ENCODE measurements around the gene TEP1. TPM values are rescaled to one million over a fixed set of nuclear protein-coding genes. Genes with fewer than 3 reads are reported as not detected.
"Not testable (repeated sequence)": the region's sequence is repeated elsewhere in the genome, so short reads cannot be mapped to it uniquely, and the experiment has no call there.

The TEP1 gene
- polyA plus RNA-seq, 1 donor from 2014 or later = 5.2 TPM

- Histone ChIP-seq H3K9ac (ENCODE audit: low read length) (peak within 1 kb of the TSS; percentile 87), H3K79me2 (replicated peaks; ENCODE audit: insufficient read depth, low read length) (peaks cover 8% of the 10 kb centered on the region), H3K4me3 (ENCODE audit: low read length) (peak within 1 kb of the TSS; percentile 75), H3K27me3 (ENCODE audit: insufficient read depth, low read depth, low read length) (no peaks in the 10 kb centered on the region), H2AFZ (ENCODE audit: low read depth, low read length) (peak within 1 kb of the TSS; percentile 61), H3K4me2 (ENCODE audit: low read length) (peak within 1 kb of the TSS; percentile 89), H3K9me3 (ENCODE audit: low read length) (no peaks in the 10 kb centered on the region), H3K27ac (ENCODE audit: low read length) (peak within 1 kb of the TSS; percentile 87), H3K36me3 (ENCODE audit: insufficient read depth, low read length) (no peaks in the 10 kb centered on the region), H3K9me2 (ENCODE audit: insufficient read depth, low read length) (no peaks in the 10 kb centered on the region), H4K20me1 (ENCODE audit: insufficient read depth) (no peaks in the 10 kb centered on the region), H3F3A (ENCODE audit: insufficient read depth, low read length, poor library complexity, severe bottlenecking) (no peaks in the 10 kb centered on the region)
- TF ChIP-seq EP300 (conservative IDR thresholded peaks at IDR 0.05; ENCODE audit: poor library complexity, severe bottlenecking) (peak; percentile 83), POLR2AphosphoS5 (IDR thresholded peaks at IDR 0.05) (peak; percentile 99), MXI1 (conservative IDR thresholded peaks at IDR 0.05; ENCODE audit: poor library complexity, severe bottlenecking) (peak; percentile 68), SMC3 (conservative IDR thresholded peaks at IDR 0.05; ENCODE audit: poor library complexity) (no peak), REST (IDR thresholded peaks at IDR 0.05; ENCODE audit: borderline replicate concordance) (peak; percentile 71), RAD21 (conservative IDR thresholded peaks at IDR 0.05) (no peak), TAF1 (IDR thresholded peaks at IDR 0.05; ENCODE audit: low read depth) (peak; percentile 90), EZH2 (IDR thresholded peaks at IDR 0.05; ENCODE audit: borderline replicate concordance, insufficient read depth, low read length, poor library complexity, severe bottlenecking) (no peak), CTCF (IDR thresholded peaks at IDR 0.05; ENCODE audit: poor library complexity, severe bottlenecking) (peak; percentile 32)
Measured at GRCh38 chr14:20343092-20343861, 70.0 kb downstream of the TEP1 start, which contains the start of gene PARP2. PARP2 (plus strand) TSS chr14:20343635; CDS start chr14:20343642, 7 bp downstream.

- H3F3A ChIP-seq (ENCODE audit: insufficient read depth, low read length, poor library complexity, severe bottlenecking) = no peaks in the 10 kb centered on the region
- no peak overlapping the region for H2AFZ ChIP-seq (ENCODE audit: low read depth, low read length)
- no peaks in the 10 kb centered on the region for H3K9me3 ChIP-seq (ENCODE audit: low read length)
- TF ChIP-seq MXI1 (conservative IDR thresholded peaks at IDR 0.05; ENCODE audit: poor library complexity, severe bottlenecking) = no peak
- no peak for TF ChIP-seq EP300 (conservative IDR thresholded peaks at IDR 0.05; ENCODE audit: poor library complexity, severe bottlenecking)
- TF ChIP-seq CTCF (IDR thresholded peaks at IDR 0.05; ENCODE audit: poor library complexity, severe bottlenecking) = no peak
- no peak for TF ChIP-seq SMC3 (conservative IDR thresholded peaks at IDR 0.05; ENCODE audit: poor library complexity)
- TF ChIP-seq EZH2 (IDR thresholded peaks at IDR 0.05; ENCODE audit: borderline replicate concordance, insufficient read depth, low read length, poor library complexity, severe bottlenecking) = no peak
- TF ChIP-seq POLR2AphosphoS5 (IDR thresholded peaks at IDR 0.05) = no peak
- TF ChIP-seq REST (IDR thresholded peaks at IDR 0.05; ENCODE audit: borderline replicate concordance) = no peak
- no peak for TF ChIP-seq TAF1 (IDR thresholded peaks at IDR 0.05; ENCODE audit: low read depth)
- no peak for TF ChIP-seq RAD21 (conservative IDR thresholded peaks at IDR 0.05)
- H3K4me2 ChIP-seq (ENCODE audit: low read length) = peak overlapping the region; percentile 86
- H3K36me3 ChIP-seq (ENCODE audit: insufficient read depth, low read length) = no peaks in the 10 kb centered on the region
- peak overlapping the region; percentile 72 for H3K9ac ChIP-seq (ENCODE audit: low read length)
- peak overlapping the region; percentile 75 for H3K4me3 ChIP-seq (ENCODE audit: low read length)
- peak overlapping the region; percentile 87 for H3K27ac ChIP-seq (ENCODE audit: low read length)
- H4K20me1 ChIP-seq (ENCODE audit: insufficient read depth) = no peaks in the 10 kb centered on the region
- no peaks in the 10 kb centered on the region for H3K9me2 ChIP-seq (ENCODE audit: insufficient read depth, low read length)
- H3K79me2 ChIP-seq (replicated peaks; ENCODE audit: insufficient read depth, low read length) = peaks cover 8% of the 10 kb centered on the region
- H3K27me3 ChIP-seq (ENCODE audit: insufficient read depth, low read depth, low read length) = no peaks in the 10 kb centered on the region
Measured at GRCh38 chr14:20341646-20342045, 71.7 kb downstream of the TEP1 start.

GRCh38 chr14:20341032-20341431, 72.3 kb downstream of the TEP1 start:
- not testable (repeated sequence) for H3K9ac ChIP-seq (ENCODE audit: low read length); H3F3A ChIP-seq (ENCODE audit: insufficient read depth, low read length, poor library complexity, severe bottlenecking); H3K4me2 ChIP-seq (ENCODE audit: low read length); H3K27ac ChIP-seq (ENCODE audit: low read length); H2AFZ ChIP-seq (ENCODE audit: low read depth, low read length); H4K20me1 ChIP-seq (ENCODE audit: insufficient read depth); H3K27me3 ChIP-seq (ENCODE audit: insufficient read depth, low read depth, low read length); H3K4me3 ChIP-seq (ENCODE audit: low read length); H3K9me2 ChIP-seq (ENCODE audit: insufficient read depth, low read length); H3K9me3 ChIP-seq (ENCODE audit: low read length); H3K79me2 ChIP-seq (replicated peaks; ENCODE audit: insufficient read depth, low read length); H3K36me3 ChIP-seq (ENCODE audit: insufficient read depth, low read length)

Measured in neural cell (in vitro differentiated cells).